ENCODE measurements around the gene AK9.
A peak's percentile ranks its signal among the peaks of the same experiment; 100 is the strongest.

Gene AK9

GRCh38 chr6:109482905-109483734 lies 207.9 kb downstream of the AK9 start, which contains the start of gene ZBTB24:
TSS of gene ZBTB24 (minus strand) at chr6:109483219. CDS start at chr6:109482026, 1,193 bp downstream.
- peak; percentile 94 for DNase-seq
- peaks cover 36% of the 10 kb centered on the region for H3K27me3 Mint-ChIP-seq (ENCODE audit: low read depth, poor library complexity)
- H3K9me3 Mint-ChIP-seq: no peaks in the 10 kb centered on the region
- peaks cover 38% of the 10 kb centered on the region for H3K36me3 Mint-ChIP-seq (ENCODE audit: low read depth)
- no peak for TF ChIP-seq CTCF (IDR thresholded peaks at IDR 0.05)
- peak within 1 kb of the TSS; percentile 97 for H3K4me3 Mint-ChIP-seq
- no peak within 1 kb of the TSS for H3K27ac Mint-ChIP-seq
- peaks cover 40% of the 10 kb centered on the region for H3K4me1 Mint-ChIP-seq

GRCh38 chr6:109480993-109481480 lies 210.0 kb downstream of the AK9 start:
- no peak overlapping the region for H3K27ac Mint-ChIP-seq
- H3K27me3 Mint-ChIP-seq (ENCODE audit: low read depth, poor library complexity): peaks cover 25% of the 10 kb centered on the region
- H3K9me3 Mint-ChIP-seq: no peaks in the 10 kb centered on the region
- TF ChIP-seq CTCF (IDR thresholded peaks at IDR 0.05): no peak
- H3K4me1 Mint-ChIP-seq: peaks cover 46% of the 10 kb centered on the region
- H3K36me3 Mint-ChIP-seq (ENCODE audit: low read depth): peaks cover 45% of the 10 kb centered on the region
- peak overlapping the region; percentile 97 for H3K4me3 Mint-ChIP-seq
- no peak for DNase-seq

- peaks cover 10% of the 10 kb centered on the region for H3K27me3 Mint-ChIP-seq (ENCODE audit: low read depth, poor library complexity)
- DNase-seq: no peak
- TF ChIP-seq CTCF (IDR thresholded peaks at IDR 0.05): no peak
- H3K36me3 Mint-ChIP-seq (ENCODE audit: low read depth): peaks cover 61% of the 10 kb centered on the region
- peak overlapping the region; percentile 62 for H3K4me3 Mint-ChIP-seq
- H3K4me1 Mint-ChIP-seq: peaks cover 46% of the 10 kb centered on the region
- H3K9me3 Mint-ChIP-seq: no peaks in the 10 kb centered on the region
- H3K27ac Mint-ChIP-seq: no peak overlapping the region
Measured at GRCh38 chr6:109478841-109479624, 212.0 kb downstream of the AK9 start.

- DNase-seq: no peak
- Mint-ChIP-seq H3K36me3 (ENCODE audit: low read depth) (peaks cover 67% of the 10 kb centered on the region), H3K27me3 (ENCODE audit: low read depth, poor library complexity) (peaks cover 5% of the 10 kb centered on the region), H3K4me3 (peak overlapping the region; percentile 62), H3K27ac (no peak overlapping the region), H3K4me1 (peaks cover 46% of the 10 kb centered on the region), H3K9me3 (no peaks in the 10 kb centered on the region)
- no peak for TF ChIP-seq CTCF (IDR thresholded peaks at IDR 0.05)
Measured at GRCh38 chr6:109478222-109478805, 212.7 kb downstream of the AK9 start.

- Mint-ChIP-seq H3K36me3 (ENCODE audit: low read depth) (peaks cover 73% of the 10 kb centered on the region), H3K9me3 (no peaks in the 10 kb centered on the region), H3K4me1 (peaks cover 46% of the 10 kb centered on the region), H3K4me3 (peak overlapping the region; percentile 39), H3K27ac (no peak overlapping the region), H3K27me3 (ENCODE audit: low read depth, poor library complexity) (peaks cover 5% of the 10 kb centered on the region)
- DNase-seq: no peak
- no peak for TF ChIP-seq CTCF (IDR thresholded peaks at IDR 0.05)
Measured at GRCh38 chr6:109477725-109478124, 213.3 kb downstream of the AK9 start.
